ENCODE measurements around the gene MEI1.
A peak's percentile ranks its signal among the peaks of the same experiment; 100 is the strongest.
"Not testable (repeated sequence)": the region's sequence is repeated elsewhere in the genome, so short reads cannot be mapped to it uniquely, and the experiment has no call there.

Gene MEI1

GRCh38 chr22:41826430-41827383, 127.4 kb downstream of the MEI1 start:
- no peak for DNase-seq

GRCh38 chr22:41827671-41828070, 128.4 kb downstream of the MEI1 start:
- DNase-seq: no peak

- DNase-seq: no peak
These were observed 129.2 kb downstream of the MEI1 start for GRCh38 chr22:41828516-41828915.

- no peak for DNase-seq
These were observed 130.9 kb downstream of the MEI1 start for GRCh38 chr22:41830174-41830573.

- peak; percentile 13 for DNase-seq
These were observed 132.1 kb downstream of the MEI1 start for GRCh38 chr22:41831383-41831782.

- no peak for DNase-seq
These were observed 132.7 kb downstream of the MEI1 start for GRCh38 chr22:41831828-41832552.

GRCh38 chr22:41832553-41833368, 133.5 kb downstream of the MEI1 start, which contains the start of gene SREBF2:
TSS of gene SREBF2 (plus strand) at chr22:41833105. CDS start at chr22:41833271, 166 bp downstream.
- peak; percentile 99 for DNase-seq

- no peak for DNase-seq
These were observed 134.2 kb downstream of the MEI1 start for GRCh38 chr22:41833369-41834004.

GRCh38 chr22:41834005-41834944, 135.0 kb downstream of the MEI1 start:
- no peak for DNase-seq

- DNase-seq: not testable (repeated sequence)
These were observed 136.2 kb downstream of the MEI1 start for GRCh38 chr22:41835462-41835861.

- DNase-seq: no peak
These were observed 137.2 kb downstream of the MEI1 start for GRCh38 chr22:41836551-41836950.

- DNase-seq: no peak
These were observed 139.7 kb downstream of the MEI1 start for GRCh38 chr22:41838842-41839618.

GRCh38 chr22:41840216-41840615, 140.9 kb downstream of the MEI1 start:
- DNase-seq: no peak

- DNase-seq: no peak
These were observed 141.9 kb downstream of the MEI1 start for GRCh38 chr22:41841085-41841712.

GRCh38 chr22:41842996-41843970, 144.0 kb downstream of the MEI1 start:
- DNase-seq: no peak

GRCh38 chr22:41844036-41844435, 144.7 kb downstream of the MEI1 start:
- DNase-seq: no peak

- DNase-seq: no peak
These were observed 145.2 kb downstream of the MEI1 start for GRCh38 chr22:41844513-41844912.

- no peak for DNase-seq
These were observed 146.3 kb downstream of the MEI1 start for GRCh38 chr22:41845380-41846267.
